SU-DHL-6 (cell line): ENCODE measurements around the gene DCAF4.

Source experiments
- H2AFZ ChIP-seq: fragments of 200-600 bp; sonication (generic); 2 replicates; pipeline ENCODE4 v1.6.1; 2014; ENCODE audit warnings: low read depth, mild to moderate bottlenecking, moderate library complexity, mixed read lengths, antibody characterized with exemption, low read length; ENCODE audit not compliant: severe bottlenecking
- H3F3A ChIP-seq: fragments of 200-600 bp; shearing (Covaris generic); 2 replicates; pipeline ENCODE4 v1.6.0; 2016; ENCODE audit warnings: antibody characterized with exemption, mild to moderate bottlenecking; ENCODE audit not compliant: insufficient read depth
- H3K27ac ChIP-seq: fragments of 200-600 bp; sonication (generic); 2 replicates; pipeline ENCODE4 v1.5.1; 2016; ENCODE audit warnings: low read depth, mild to moderate bottlenecking, low read length, moderate library complexity, mixed read lengths
- H3K27me3 ChIP-seq: fragments of 200-600 bp; sonication (generic), shearing (Covaris generic); 2 replicates; pipeline ENCODE4 v1.6.0; 2014; ENCODE audit warnings: mild to moderate bottlenecking, low read length
- H3K36me3 ChIP-seq: fragments of 200-600 bp; sonication (generic); 2 replicates; pipeline ENCODE4 v1.6.1; 2014; ENCODE audit warnings: mild to moderate bottlenecking, low read length, mixed read lengths
- H3K4me2 ChIP-seq: fragments of 300-600, 200-600 bp; shearing (Covaris generic), sonication (generic); 2 replicates; pipeline ENCODE4 v1.6.0; 2014; ENCODE audit warnings: low read length, low read depth, mild to moderate bottlenecking; ENCODE audit not compliant: poor library complexity, severe bottlenecking
- H3K4me3 ChIP-seq: fragments of 200-600 bp; sonication (generic); 2 replicates; pipeline ENCODE4 v1.5.1; 2014; ENCODE audit warnings: antibody characterized with exemption, low read length, mild to moderate bottlenecking, mixed read lengths; ENCODE audit not compliant: insufficient read depth, poor library complexity, severe bottlenecking
- H3K79me2 ChIP-seq: fragments of 200-600 bp; sonication (generic); 2 replicates; pipeline ENCODE4 v1.6.1; 2014; ENCODE audit warnings: mild to moderate bottlenecking, low read length, moderate library complexity; ENCODE audit not compliant: insufficient read depth
- H3K9ac ChIP-seq: fragments of 200-600 bp; sonication (generic); 2 replicates; pipeline ENCODE4 v1.7.0; 2014; ENCODE audit warnings: mild to moderate bottlenecking, low read length
- H3K9me2 ChIP-seq: fragments of 200-600 bp; sonication (generic); replicated peaks from 2 replicates; pipeline ENCODE4 v1.6.1; 2014; ENCODE audit warnings: low read length; ENCODE audit not compliant: insufficient read depth
- H3K9me3 ChIP-seq: fragments of 200-600 bp; sonication (generic); 2 replicates; pipeline ENCODE4 v1.6.1; 2014; ENCODE audit warnings: low read length, mixed read lengths; ENCODE audit not compliant: insufficient read depth
- H4K20me1 ChIP-seq: fragments of 200-600 bp; sonication (generic); 2 replicates; pipeline ENCODE4 v1.6.1; 2014; ENCODE audit warnings: low read depth, mild to moderate bottlenecking, antibody characterized with exemption, low read length, moderate library complexity, mixed read lengths
- EZH2phosphoT487 ChIP-seq: fragments of 200-600 bp; sonication (generic), shearing (Covaris generic); conservative IDR thresholded peaks from 2 replicates; pipeline ENCODE4 v1.6.1; 2018; ENCODE audit warnings: mild to moderate bottlenecking, antibody characterized with exemption, low read length, moderate library complexity, mixed read lengths
- TF ChIP-seq, protein P1 (sequence below): fragments of 200-600 bp; sonication (generic); IDR thresholded peaks from one replicate; pipeline ENCODE4 v1.5.1; 2017; ENCODE audit warnings: antibody characterized with exemption, mild to moderate bottlenecking, low read length, moderate library complexity; ENCODE audit not compliant: insufficient read depth, poor library complexity, severe bottlenecking

DCAF4 gene

DNA sequence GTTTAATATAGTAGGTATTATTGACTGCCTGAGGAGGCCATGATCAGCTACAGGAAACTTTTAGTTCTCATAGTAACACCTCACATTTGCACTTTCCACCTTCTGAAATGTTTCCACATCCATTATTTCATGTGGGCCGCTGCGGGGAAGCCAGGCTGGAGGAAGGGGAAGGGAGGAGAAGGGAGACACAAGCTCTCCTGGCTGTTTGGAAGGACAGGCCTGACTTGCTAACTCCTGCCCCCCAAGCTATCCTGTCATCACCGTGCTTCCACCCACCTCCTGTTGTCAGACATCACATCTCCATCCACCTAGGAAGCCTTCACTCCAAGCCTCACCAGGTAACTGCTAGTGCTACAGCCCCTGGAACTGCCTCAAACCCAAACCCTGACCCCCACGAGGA lies 41.9 kb upstream of the DCAF4 start:
- TF ChIP-seq, protein P1, sequence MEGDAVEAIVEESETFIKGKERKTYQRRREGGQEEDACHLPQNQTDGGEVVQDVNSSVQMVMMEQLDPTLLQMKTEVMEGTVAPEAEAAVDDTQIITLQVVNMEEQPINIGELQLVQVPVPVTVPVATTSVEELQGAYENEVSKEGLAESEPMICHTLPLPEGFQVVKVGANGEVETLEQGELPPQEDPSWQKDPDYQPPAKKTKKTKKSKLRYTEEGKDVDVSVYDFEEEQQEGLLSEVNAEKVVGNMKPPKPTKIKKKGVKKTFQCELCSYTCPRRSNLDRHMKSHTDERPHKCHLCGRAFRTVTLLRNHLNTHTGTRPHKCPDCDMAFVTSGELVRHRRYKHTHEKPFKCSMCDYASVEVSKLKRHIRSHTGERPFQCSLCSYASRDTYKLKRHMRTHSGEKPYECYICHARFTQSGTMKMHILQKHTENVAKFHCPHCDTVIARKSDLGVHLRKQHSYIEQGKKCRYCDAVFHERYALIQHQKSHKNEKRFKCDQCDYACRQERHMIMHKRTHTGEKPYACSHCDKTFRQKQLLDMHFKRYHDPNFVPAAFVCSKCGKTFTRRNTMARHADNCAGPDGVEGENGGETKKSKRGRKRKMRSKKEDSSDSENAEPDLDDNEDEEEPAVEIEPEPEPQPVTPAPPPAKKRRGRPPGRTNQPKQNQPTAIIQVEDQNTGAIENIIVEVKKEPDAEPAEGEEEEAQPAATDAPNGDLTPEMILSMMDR: no peak
- no peak for TF ChIP-seq EZH2phosphoT487
- no peaks in the 10 kb centered on the region for H3K27me3 ChIP-seq
- H3K9me3 ChIP-seq: no peaks in the 10 kb centered on the region
- peaks cover 10% of the 10 kb centered on the region for H3K79me2 ChIP-seq
- H3K9me2 ChIP-seq: no peaks in the 10 kb centered on the region
- H3F3A ChIP-seq: no peaks in the 10 kb centered on the region
- H3K9ac ChIP-seq: no peak overlapping the region
- H3K27ac ChIP-seq: no peak overlapping the region
- no peak overlapping the region for H3K4me2 ChIP-seq
- H3K36me3 ChIP-seq: no peaks in the 10 kb centered on the region
- peaks cover 6% of the 10 kb centered on the region; the same call in 1 of the 2 replicates for H4K20me1 ChIP-seq
- no peak overlapping the region for H3K4me3 ChIP-seq
- H2AFZ ChIP-seq: no peak overlapping the region

DNA sequence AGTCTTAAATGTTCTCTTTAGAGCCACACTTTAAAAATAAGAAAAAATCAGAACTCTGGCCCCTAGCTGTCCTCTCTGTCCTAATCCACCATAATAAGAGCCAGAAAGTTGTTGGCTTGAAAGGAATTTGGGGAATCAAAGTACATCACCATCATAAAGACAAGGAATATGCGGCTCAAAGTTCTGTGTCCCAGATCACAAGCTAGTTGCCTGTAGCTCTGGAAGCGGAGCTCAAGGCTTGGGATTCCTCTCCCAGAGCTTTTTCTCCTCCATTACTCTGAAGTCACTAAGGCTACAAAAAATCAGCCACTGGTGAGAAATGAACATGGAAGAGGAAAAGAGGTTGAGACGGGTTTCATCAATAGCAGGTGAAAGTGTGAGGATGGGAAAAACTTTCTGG lies 38.8 kb upstream of the DCAF4 start:
- H3K9me2 ChIP-seq: no peaks in the 10 kb centered on the region
- H3K9me3 ChIP-seq: no peaks in the 10 kb centered on the region
- peaks cover 17% of the 10 kb centered on the region for H3K79me2 ChIP-seq
- no peak overlapping the region for H3K9ac ChIP-seq
- no peak overlapping the region for H2AFZ ChIP-seq
- H3K4me2 ChIP-seq: no peak overlapping the region
- no peaks in the 10 kb centered on the region for H3F3A ChIP-seq
- H3K36me3 ChIP-seq: no peaks in the 10 kb centered on the region
- no peak overlapping the region for H3K4me3 ChIP-seq
- no peak for TF ChIP-seq EZH2phosphoT487
- TF ChIP-seq, protein P1: no peak
- no peak overlapping the region for H3K27ac ChIP-seq
- H3K27me3 ChIP-seq: no peaks in the 10 kb centered on the region
- H4K20me1 ChIP-seq: peaks cover 6% of the 10 kb centered on the region; the same call in 1 of the 2 replicates

DNA sequence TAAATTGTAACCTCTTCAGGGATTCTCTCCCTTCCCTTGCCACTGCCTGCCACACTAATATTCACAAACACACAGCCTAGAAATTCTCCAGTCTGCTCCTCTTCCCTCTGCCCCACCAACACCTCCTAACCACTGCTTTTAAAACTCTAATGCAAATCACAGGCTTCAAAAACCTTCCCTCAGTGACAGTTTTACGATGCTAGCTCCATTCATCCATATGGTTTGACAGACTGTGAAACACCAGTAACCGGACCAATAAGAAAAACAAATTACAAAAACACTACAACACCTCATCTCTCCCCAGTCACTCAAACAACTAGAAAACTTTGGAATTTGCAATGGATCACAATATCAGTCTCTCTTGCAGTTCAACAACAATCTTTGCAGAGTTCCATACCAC lies 38.1 kb upstream of the DCAF4 start:
- peaks cover 6% of the 10 kb centered on the region; the same call in 1 of the 2 replicates for H4K20me1 ChIP-seq
- no peak overlapping the region for H3K4me2 ChIP-seq
- no peaks in the 10 kb centered on the region for H3K9me3 ChIP-seq
- H3K9me2 ChIP-seq: no peaks in the 10 kb centered on the region
- TF ChIP-seq EZH2phosphoT487: no peak
- TF ChIP-seq, protein P1: no peak
- peaks cover 17% of the 10 kb centered on the region for H3K79me2 ChIP-seq
- H2AFZ ChIP-seq: no peak overlapping the region
- no peaks in the 10 kb centered on the region for H3K36me3 ChIP-seq
- no peak overlapping the region for H3K27ac ChIP-seq
- H3K9ac ChIP-seq: no peak overlapping the region
- H3K4me3 ChIP-seq: no peak overlapping the region
- H3K27me3 ChIP-seq: no peaks in the 10 kb centered on the region
- H3F3A ChIP-seq: no peaks in the 10 kb centered on the region
